GM18519 (cell line): Measurements from ENCODE around the gene LRWD1.
"Not testable (repeated sequence)": the region's sequence is repeated elsewhere in the genome, so short reads cannot be mapped to it uniquely, and the experiment has no call there.

ENCODE experiments used
- ATAC-seq: cut with Tn5 transposase; IDR thresholded peaks from one replicate; pipeline ENCODE4 v1.9.1; 2021; ENCODE audit warnings: mild to moderate bottlenecking, moderate library complexity; ENCODE audit not compliant: unreplicated experiment, low FRiP score

The LRWD1 gene

GRCh38 chr7:102439963-102440795 lies 24.6 kb upstream of the LRWD1 start:
- no peak for ATAC-seq

- peak; percentile 30 for ATAC-seq
These were observed 19.7 kb upstream of the LRWD1 start for GRCh38 chr7:102444961-102445673.

GRCh38 chr7:102445674-102446071 lies 19.1 kb upstream of the LRWD1 start:
- ATAC-seq, result no peak

GRCh38 chr7:102446387-102447156 lies 18.2 kb upstream of the LRWD1 start:
- no peak for ATAC-seq

GRCh38 chr7:102447311-102447710 lies 17.5 kb upstream of the LRWD1 start:
- ATAC-seq, result no peak

GRCh38 chr7:102449136-102449535 lies 15.6 kb upstream of the LRWD1 start:
- no peak for ATAC-seq

DNA sequence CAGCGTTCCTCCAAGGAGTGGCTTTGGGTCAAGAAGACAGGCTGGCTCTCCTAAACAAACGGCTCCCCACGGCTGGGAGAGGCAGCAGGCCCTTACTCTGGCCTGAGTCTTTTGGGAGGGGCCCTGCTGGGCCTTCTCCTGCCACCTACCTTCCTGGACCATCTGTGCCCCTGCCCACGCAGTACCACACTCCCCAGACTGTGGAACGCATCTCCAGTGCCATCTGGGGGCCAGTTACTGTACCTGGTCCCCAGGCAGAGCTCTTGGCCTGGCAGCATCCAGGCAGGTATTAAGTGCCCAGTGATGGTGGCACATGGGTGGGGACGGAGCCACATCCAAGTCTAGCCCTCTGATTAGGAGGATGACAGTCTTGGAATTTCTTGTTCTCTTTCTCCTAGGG lies 14.5 kb upstream of the LRWD1 start:
- ATAC-seq, result no peak

DNA sequence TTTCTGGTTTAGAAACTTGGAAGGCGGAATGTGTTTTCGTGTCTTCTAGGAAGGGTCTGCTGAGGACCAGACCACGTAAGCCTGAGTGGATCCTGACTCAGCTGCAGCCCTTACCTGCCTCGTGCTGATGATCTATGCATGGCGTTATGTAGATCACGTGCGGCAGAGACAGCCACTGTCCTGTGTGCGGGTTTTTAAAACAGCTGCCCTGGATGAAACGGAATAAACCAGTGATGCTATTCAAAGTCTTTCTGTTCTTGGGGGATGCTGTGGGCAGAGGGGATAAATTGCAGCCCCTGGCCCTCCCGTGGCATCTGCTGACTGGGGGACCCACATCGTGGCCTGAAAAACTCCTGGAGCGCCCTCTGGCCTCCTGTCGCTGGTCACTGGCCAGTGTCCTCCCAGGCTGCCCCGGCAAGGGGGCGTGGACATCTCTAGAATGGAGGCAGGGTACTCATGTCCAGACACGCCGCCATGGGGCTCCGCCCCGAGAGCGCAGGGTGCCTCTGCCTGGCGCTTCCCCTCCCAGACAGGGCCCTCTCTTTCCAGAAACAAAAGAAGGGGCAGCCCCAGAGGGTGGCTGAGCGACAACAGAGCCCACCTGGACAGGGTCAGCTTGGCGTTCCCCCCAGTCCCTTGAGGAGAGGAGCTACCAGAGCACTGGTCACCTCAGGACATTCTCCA lies 13.3 kb upstream of the LRWD1 start:
- ATAC-seq, result no peak

- ATAC-seq, result no peak
These were observed 12.3 kb upstream of the LRWD1 start for GRCh38 chr7:102452451-102452850.

GRCh38 chr7:102453319-102453718 lies 11.5 kb upstream of the LRWD1 start:
- no peak for ATAC-seq

GRCh38 chr7:102454468-102454867 lies 10.3 kb upstream of the LRWD1 start:
- ATAC-seq, result no peak

GRCh38 chr7:102454932-102455331 lies 9.9 kb upstream of the LRWD1 start:
- not testable (repeated sequence) for ATAC-seq

DNA sequence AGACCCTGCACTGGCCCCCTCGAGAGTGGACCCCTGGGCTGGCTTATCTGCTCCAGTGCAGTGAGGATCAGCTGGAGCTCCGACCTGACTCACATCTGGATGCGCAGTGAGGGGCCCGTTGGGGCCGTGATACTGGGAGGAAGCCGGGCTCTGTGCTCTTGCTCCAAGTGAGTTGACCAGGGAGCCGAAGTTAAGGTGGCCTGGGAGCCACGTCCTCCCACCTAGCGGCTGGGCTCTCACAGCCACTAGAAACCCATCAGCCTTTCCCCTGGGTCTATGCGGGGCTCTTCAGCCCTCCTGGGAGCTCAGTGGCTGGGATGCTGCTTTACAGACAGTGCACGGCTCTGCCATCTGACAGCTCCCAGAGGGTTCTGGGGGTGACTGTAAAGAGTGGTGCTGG lies 9.2 kb upstream of the LRWD1 start:
- ATAC-seq, result no peak

- no peak for ATAC-seq
These were observed 8.5 kb upstream of the LRWD1 start for GRCh38 chr7:102456327-102456726.

GRCh38 chr7:102457352-102457924 lies 7.3 kb upstream of the LRWD1 start:
- ATAC-seq, result no peak

GRCh38 chr7:102459221-102459844 lies 5.5 kb upstream of the LRWD1 start:
- no peak for ATAC-seq

- ATAC-seq, result no peak
These were observed 4.3 kb upstream of the LRWD1 start for GRCh38 chr7:102460467-102460866.

DNA sequence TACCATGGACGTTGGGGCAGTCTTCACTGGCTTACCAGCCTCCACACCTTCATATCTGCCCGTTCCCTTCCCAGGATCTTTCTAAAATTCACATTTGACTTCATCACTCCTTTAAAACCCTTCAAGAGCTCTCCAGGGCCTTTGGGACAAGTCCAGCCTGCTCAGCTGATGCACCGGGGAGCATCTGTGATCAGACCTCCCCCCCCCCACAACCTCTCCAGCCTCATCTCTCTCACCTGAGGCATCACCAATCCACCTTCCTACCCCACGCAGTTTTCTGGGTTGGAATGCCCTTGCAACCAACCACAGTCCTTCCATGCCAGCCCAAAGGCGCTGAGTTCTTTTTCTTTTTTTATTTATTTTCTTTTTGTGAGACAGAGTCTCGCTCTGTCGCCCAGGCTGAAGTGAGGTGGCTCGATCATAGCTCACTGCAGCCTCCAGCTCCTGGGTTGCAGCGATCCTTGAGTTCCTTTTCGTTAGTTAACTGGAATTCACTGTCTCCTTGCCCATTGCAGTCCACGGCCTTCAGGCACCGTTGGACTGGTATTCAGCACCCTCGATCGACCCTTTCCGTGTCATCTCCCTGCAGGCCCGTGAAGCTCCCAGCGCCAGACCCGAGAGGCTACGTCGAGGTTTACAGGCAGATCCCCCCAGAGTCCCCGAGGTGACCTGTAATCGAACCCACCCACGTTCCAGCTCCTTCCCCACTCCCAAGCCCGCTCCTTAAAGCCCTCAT lies 775 bp upstream of the LRWD1 start:
- no peak for ATAC-seq

DNA sequence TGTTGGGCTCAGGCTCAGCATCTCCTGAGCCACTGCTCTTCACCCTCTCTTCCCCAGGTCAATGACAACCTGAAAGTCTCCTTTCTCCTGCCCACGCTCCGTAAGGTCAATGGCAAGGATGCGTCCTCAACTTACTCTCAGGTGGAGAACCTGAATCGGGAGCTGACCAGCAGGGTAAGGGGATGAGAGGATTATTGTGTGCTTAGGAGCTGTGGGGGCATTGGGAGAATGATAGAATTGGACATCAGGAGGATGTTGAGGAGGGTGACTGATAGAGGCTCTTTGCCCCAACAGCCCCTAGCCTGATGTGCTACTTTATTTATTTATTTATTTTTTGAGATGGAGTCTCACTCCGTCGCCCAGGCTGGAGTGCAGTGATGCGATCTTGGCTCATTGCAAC lies 1.3 kb downstream of the LRWD1 start:
- ATAC-seq, result no peak
